ENCODE data around the gene SIRPD. TPM values are rescaled to one million over a fixed set of nuclear protein-coding genes. Genes with fewer than 3 reads are reported as not detected.

The SIRPD gene
- total and polyA plus RNA-seq, 2 of the 8 experiments (the other 6 are each of a cell fraction or from before 2014, with no cell fraction given), result not detected

GRCh38 chr20:1526896-1527295 lies 30.6 kb downstream of the SIRPD start:
- no peak overlapping the region for H2BK15ac ChIP-seq (ENCODE audit: low read length)
- no peak overlapping the region for H2BK20ac ChIP-seq (ENCODE audit: low read length)
- no peak overlapping the region for H3K4me2 ChIP-seq (ENCODE audit: insufficient read depth in 1 of 2, low read depth in 2 of 2, low read length in 2 of 2)
- DNase-seq (ENCODE audit: low read depth in 1 of 2, low spot score in 2 of 2) (no peak), FAIRE-seq (no peak)
- TF ChIP-seq POU5F1 (IDR thresholded peaks at IDR 0.05; ENCODE audit: low read depth, low read length) (no peak), YY1 (IDR thresholded peaks at IDR 0.05; ENCODE audit: low read depth, low read length) (no peak), RFX5 (IDR thresholded peaks at IDR 0.05; ENCODE audit: borderline replicate concordance, low read depth, low read length) (no peak), CBX8 (IDR thresholded peaks at IDR 0.05; ENCODE audit: borderline replicate concordance, low read depth, low read length) (no peak), CHD1 (IDR thresholded peaks at IDR 0.05; ENCODE audit: low read depth, low read length) (no peak), SRF (IDR thresholded peaks at IDR 0.05; ENCODE audit: low read depth, low read length) (no peak), RBBP5 (IDR thresholded peaks at IDR 0.05; ENCODE audit: borderline replicate concordance, low read depth, low read length) (no peak), ATF3 (IDR thresholded peaks at IDR 0.05; ENCODE audit: insufficient read depth, low read depth, low read length) (no peak), TAF1 (IDR thresholded peaks at IDR 0.05; ENCODE audit: low read depth, low read length) (no peak), RNF2 (IDR thresholded peaks at IDR 0.05; ENCODE audit: borderline replicate concordance, low read depth, low read length, missing control alignments, poor library complexity, severe bottlenecking) (no peak), CHD2 (IDR thresholded peaks at IDR 0.05; ENCODE audit: low read length) (no peak), BCL11A (IDR thresholded peaks at IDR 0.05; ENCODE audit: low read depth in 2 of 2, low read length in 2 of 2) (no peak)
- H3K4ac ChIP-seq (replicated peaks; ENCODE audit: insufficient read length, low read depth, low read length), result no peak overlapping the region
- H3K79me1 ChIP-seq (ENCODE audit: low read depth, low read length), result no peaks in the 10 kb centered on the region
- no peak overlapping the region for H2AK5ac ChIP-seq (ENCODE audit: low read depth, low read length)
- H2BK12ac ChIP-seq (ENCODE audit: low read depth, low read length), result no peak overlapping the region
- H3K14ac ChIP-seq (ENCODE audit: insufficient read length), result no peak overlapping the region
- H3K23me2 ChIP-seq (ENCODE audit: low read depth, low read length), result no peaks in the 10 kb centered on the region
- H3K27me3 ChIP-seq (replicated peaks in 1 of 4; ENCODE audit: control insufficient read depth in 3 of 4, extremely low read depth in 1 of 4, insufficient read depth in 3 of 4, low read length in 3 of 4), result no peaks in the 10 kb centered on the region
- ChIA-PET POLR2A (ENCODE audit: partially characterized antibody) (no interaction called here), CTCF (ENCODE audit: partially characterized antibody) (interaction anchor here (0.6 to 1.0 kb wide), 2 partner anchors 23 to 30 kb away, joined by 3 to 4 read pairs; no protein-coding TSS in a partner anchor)
- no peaks in the 10 kb centered on the region for H3K79me2 ChIP-seq (ENCODE audit: control insufficient read depth in 1 of 2, insufficient read depth in 2 of 2, low read length in 2 of 2)
- no peak overlapping the region for H3K27ac ChIP-seq (ENCODE audit: low read depth, low read length)
- H3K4me1 ChIP-seq (replicated peaks in 1 of 4; ENCODE audit: control insufficient read depth in 3 of 4, insufficient read depth in 4 of 4, low read length in 3 of 4), result no peaks in the 10 kb centered on the region; a peak in 1 of 7 replicates
- no peak overlapping the region for H3K56ac ChIP-seq (replicated peaks; ENCODE audit: insufficient read length, low read depth, low read length)
- no peak overlapping the region for H2BK5ac ChIP-seq (ENCODE audit: low read depth, low read length)
- no peak overlapping the region for H3K23ac ChIP-seq (ENCODE audit: insufficient read length)
- no peak overlapping the region for H2AFZ ChIP-seq (ENCODE audit: low read length)
- H2BK120ac ChIP-seq (replicated peaks; ENCODE audit: low read depth, low read length), result no peak overlapping the region
- H3K9ac ChIP-seq (replicated peaks in 1 of 4; ENCODE audit: extremely low read depth in 1 of 4, low read depth in 3 of 4, low read length in 3 of 4), result no peak overlapping the region
- H4K91ac ChIP-seq (replicated peaks; ENCODE audit: insufficient read length, low read length), result no peak overlapping the region
- H4K20me1 ChIP-seq (replicated peaks in 1 of 2; ENCODE audit: control insufficient read depth in 1 of 2, insufficient read depth in 2 of 2, low read length in 2 of 2), result no peaks in the 10 kb centered on the region
- no peak overlapping the region for H4K5ac ChIP-seq (ENCODE audit: insufficient read length, low read depth, low read length)
- no peaks in the 10 kb centered on the region for H3K9me3 ChIP-seq (ENCODE audit: insufficient read depth in 2 of 2, low read depth in 1 of 2, low read length in 1 of 2)
- H3K18ac ChIP-seq (ENCODE audit: extremely low read depth, low read length), result no peak overlapping the region
- no peaks in the 10 kb centered on the region for H3K36me3 ChIP-seq (ENCODE audit: control insufficient read depth in 2 of 4, insufficient read depth in 4 of 4, low read length in 3 of 4)
- H4K8ac ChIP-seq (ENCODE audit: extremely low read depth, insufficient read depth, low read length), result no peak overlapping the region
- no peak overlapping the region for H3K4me3 ChIP-seq (ENCODE audit: extremely low read depth in 1 of 4, insufficient read depth in 2 of 4, low read depth in 3 of 4, low read length in 4 of 4)

All from H1 (cell line).